K562 (cell line): ENCODE results near the gene CCDC141.

Source experiments
- ETV6 ChIP-seq, 3 experiments: fragments of 150-350 bp in 1 of 3; sonication (generic) in 1 of 3; formaldehyde crosslinking in 1 of 3; IDR thresholded peaks; 2 replicates each; pipeline versions ENCODE4 v1.6.1 to v1.8.0; 2014 to 2022; ENCODE audit warnings: borderline replicate concordance in 2 of 3, low read depth in 2 of 3, antibody characterized with exemption in 1 of 3, low read length in 1 of 3, mild to moderate bottlenecking in 1 of 3, missing genetic modification reagents in 1 of 3
- FOXK1 ChIP-seq: sonication (generic); formaldehyde crosslinking; IDR thresholded peaks from 2 replicates; pipeline ENCODE4 v1.8.0; 2022; ENCODE audit warnings: missing genetic modification reagents, mild to moderate bottlenecking, borderline replicate concordance
- RCOR1 ChIP-seq, 2 experiments: IDR thresholded peaks; 2 replicates each; pipeline ENCODE4 v1.6.1; 2012; ENCODE audit warnings: low read depth in 2 of 2, low read length in 2 of 2, borderline replicate concordance in 1 of 2, improper control_type of control experiment in 1 of 2
- RNF2 ChIP-seq: sonication (generic); IDR thresholded peaks from 2 replicates; pipeline ENCODE4 v1.6.1; 2016
- ZNF124 ChIP-seq: sonication (generic); formaldehyde crosslinking; IDR thresholded peaks from 2 replicates; pipeline ENCODE4 v1.8.1; 2022; ENCODE audit warnings: missing genetic modification reagents
- ZNF830 ChIP-seq: fragments of 250-450 bp; sonication (Bioruptor Pico); IDR thresholded peaks from 2 replicates; pipeline ENCODE4 v1.5.0; 2021; ENCODE audit warnings: mild to moderate bottlenecking
- TF ChIP-seq, protein P1 (sequence below), 3 experiments: IDR thresholded peaks in 2 of 3; conservative IDR thresholded peaks in 1 of 3; 2 replicates each; pipeline ENCODE4 v1.5.1; 2011 to 2012; ENCODE audit warnings: low read length in 3 of 3, mild to moderate bottlenecking in 3 of 3, control low read depth in 2 of 3, improper control_type of control experiment in 1 of 3, inconsistent platforms in 1 of 3, low read depth in 1 of 3, mixed read lengths in 1 of 3, moderate library complexity in 1 of 3; ENCODE audit not compliant: insufficient read depth in 2 of 3
- TF ChIP-seq, protein P2 (sequence below), 2 experiments: fragments of 450-650 bp; conservative IDR thresholded peaks; 2 replicates each; pipeline ENCODE4 v1.6.1; 2017; ENCODE audit warnings: mild to moderate bottlenecking in 2 of 2, moderate library complexity in 2 of 2
- TF ChIP-seq, protein P3 (sequence below): fragments of 450-650 bp; IDR thresholded peaks from 2 replicates; pipeline ENCODE4 v1.6.1; 2016; ENCODE audit warnings: low read depth, mild to moderate bottlenecking, moderate library complexity

DNA sequence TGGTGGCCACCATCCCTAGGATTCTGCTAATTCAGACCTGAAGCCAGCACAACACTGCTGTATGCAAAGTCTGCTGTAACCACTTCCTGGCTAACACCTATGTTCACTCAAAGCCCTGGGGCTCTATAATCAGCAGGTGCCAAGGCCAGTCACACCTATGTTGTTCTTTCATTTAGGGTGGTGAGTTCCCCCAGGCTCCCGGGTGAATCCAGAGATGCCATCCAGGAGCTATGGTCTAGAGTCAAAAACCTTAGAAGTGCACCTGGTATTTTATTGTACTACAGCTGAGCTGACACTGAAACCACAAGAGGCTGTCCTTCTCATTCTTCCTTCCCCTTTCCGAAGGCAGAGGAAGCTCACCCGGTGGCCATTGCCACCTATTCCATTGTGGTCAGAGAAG, 46.2 kb upstream of the CCDC141 start:
- TF ChIP-seq, protein P1, sequence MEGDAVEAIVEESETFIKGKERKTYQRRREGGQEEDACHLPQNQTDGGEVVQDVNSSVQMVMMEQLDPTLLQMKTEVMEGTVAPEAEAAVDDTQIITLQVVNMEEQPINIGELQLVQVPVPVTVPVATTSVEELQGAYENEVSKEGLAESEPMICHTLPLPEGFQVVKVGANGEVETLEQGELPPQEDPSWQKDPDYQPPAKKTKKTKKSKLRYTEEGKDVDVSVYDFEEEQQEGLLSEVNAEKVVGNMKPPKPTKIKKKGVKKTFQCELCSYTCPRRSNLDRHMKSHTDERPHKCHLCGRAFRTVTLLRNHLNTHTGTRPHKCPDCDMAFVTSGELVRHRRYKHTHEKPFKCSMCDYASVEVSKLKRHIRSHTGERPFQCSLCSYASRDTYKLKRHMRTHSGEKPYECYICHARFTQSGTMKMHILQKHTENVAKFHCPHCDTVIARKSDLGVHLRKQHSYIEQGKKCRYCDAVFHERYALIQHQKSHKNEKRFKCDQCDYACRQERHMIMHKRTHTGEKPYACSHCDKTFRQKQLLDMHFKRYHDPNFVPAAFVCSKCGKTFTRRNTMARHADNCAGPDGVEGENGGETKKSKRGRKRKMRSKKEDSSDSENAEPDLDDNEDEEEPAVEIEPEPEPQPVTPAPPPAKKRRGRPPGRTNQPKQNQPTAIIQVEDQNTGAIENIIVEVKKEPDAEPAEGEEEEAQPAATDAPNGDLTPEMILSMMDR (IDR thresholded peaks at IDR 0.05 in 2 of 3, conservative IDR thresholded peaks at IDR 0.05 in 1 of 3; ENCODE audit: insufficient read depth in 2 of 3, low read depth in 1 of 3, low read length in 3 of 3): no peak
- TF ChIP-seq ZNF124 (CRISPR knock-in tag) (no peak), FOXK1 (CRISPR knock-in tag) (no peak), ZNF830 (CRISPR knock-in tag) (no peak), ETV6 (IDR thresholded peaks at IDR 0.05; ENCODE audit: borderline replicate concordance in 1 of 2, low read depth in 2 of 2, low read length in 1 of 2) (no peak), ETV6 (CRISPR knock-in tag; IDR thresholded peaks at IDR 0.05; ENCODE audit: borderline replicate concordance) (no peak), RCOR1 (IDR thresholded peaks at IDR 0.05; ENCODE audit: borderline replicate concordance in 1 of 2, low read depth in 2 of 2, low read length in 2 of 2) (no peak), RNF2 (no peak)
- TF ChIP-seq, protein P2, sequence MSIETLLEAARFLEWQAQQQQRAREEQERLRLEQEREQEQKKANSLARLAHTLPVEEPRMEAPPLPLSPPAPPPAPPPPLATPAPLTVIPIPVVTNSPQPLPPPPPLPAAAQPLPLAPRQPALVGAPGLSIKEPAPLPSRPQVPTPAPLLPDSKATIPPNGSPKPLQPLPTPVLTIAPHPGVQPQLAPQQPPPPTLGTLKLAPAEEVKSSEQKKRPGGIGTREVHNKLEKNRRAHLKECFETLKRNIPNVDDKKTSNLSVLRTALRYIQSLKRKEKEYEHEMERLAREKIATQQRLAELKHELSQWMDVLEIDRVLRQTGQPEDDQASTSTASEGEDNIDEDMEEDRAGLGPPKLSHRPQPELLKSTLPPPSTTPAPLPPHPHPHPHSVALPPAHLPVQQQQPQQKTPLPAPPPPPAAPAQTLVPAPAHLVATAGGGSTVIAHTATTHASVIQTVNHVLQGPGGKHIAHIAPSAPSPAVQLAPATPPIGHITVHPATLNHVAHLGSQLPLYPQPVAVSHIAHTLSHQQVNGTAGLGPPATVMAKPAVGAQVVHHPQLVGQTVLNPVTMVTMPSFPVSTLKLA (conservative IDR thresholded peaks at IDR 0.05): no peak
- TF ChIP-seq, protein P3, sequence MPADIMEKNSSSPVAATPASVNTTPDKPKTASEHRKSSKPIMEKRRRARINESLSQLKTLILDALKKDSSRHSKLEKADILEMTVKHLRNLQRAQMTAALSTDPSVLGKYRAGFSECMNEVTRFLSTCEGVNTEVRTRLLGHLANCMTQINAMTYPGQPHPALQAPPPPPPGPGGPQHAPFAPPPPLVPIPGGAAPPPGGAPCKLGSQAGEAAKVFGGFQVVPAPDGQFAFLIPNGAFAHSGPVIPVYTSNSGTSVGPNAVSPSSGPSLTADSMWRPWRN: no peak
